Measurements from ENCODE around the gene TMCO1.

GRCh38 chr1:165707984-165708706 is 60.5 kb downstream of the TMCO1 start:
- no peak for TF ChIP-seq POLR2AphosphoS5 (IDR thresholded peaks at IDR 0.05; ENCODE audit: borderline replicate concordance, low read depth, low read length)
- TF ChIP-seq EZH2 (IDR thresholded peaks at IDR 0.05) = no peak
- no peak for TF ChIP-seq FOXP2 (optimal IDR thresholded peaks at IDR 0.05; ENCODE audit: control extremely low read depth, extremely low read length, insufficient read depth)

Measured in SK-N-MC (cell line).